Immature natural killer cell (primary cell): ENCODE results near the gene CIDEB. TPM values are rescaled to one million over a fixed set of nuclear protein-coding genes. Genes with fewer than 3 reads are reported as not detected.

ENCODE experiments used
- DNase-seq, 3 donors: peaks; one replicate each; pipeline ENCODE4 v3.0.0; 2022; ENCODE audit warnings: mixed read lengths in 1 of 3
- H3K27ac Mint-ChIP-seq, 6 donors: one replicate each; pipeline ENCODE4 v1.8.0; 2020; ENCODE audit warnings: mixed read lengths in 6 of 6, mild to moderate bottlenecking in 5 of 6, inconsistent platforms in 4 of 6, moderate library complexity in 3 of 6
- H3K27me3 Mint-ChIP-seq, 3 donors: one replicate each; pipeline ENCODE4 v1.8.0; 2020 to 2021; ENCODE audit warnings: low read depth in 3 of 3, mild to moderate bottlenecking in 3 of 3, mixed read lengths in 3 of 3, moderate library complexity in 3 of 3, inconsistent platforms in 1 of 3
- H3K36me3 Mint-ChIP-seq, 3 donors: one replicate each; pipeline ENCODE4 v1.8.0; 2020; ENCODE audit warnings: mixed read lengths in 3 of 3, inconsistent platforms in 2 of 3, mild to moderate bottlenecking in 2 of 3
- H3K4me1 Mint-ChIP-seq, 2 donors: one replicate each; pipeline ENCODE4 v1.8.0; 2020; ENCODE audit warnings: inconsistent platforms in 2 of 2, mild to moderate bottlenecking in 2 of 2, mixed read lengths in 2 of 2, moderate library complexity in 1 of 2
- H3K4me3 Mint-ChIP-seq, 5 donors: one replicate each; pipeline ENCODE4 v1.8.0; 2020; ENCODE audit warnings: mild to moderate bottlenecking in 5 of 5, mixed read lengths in 5 of 5, inconsistent platforms in 3 of 5, moderate library complexity in 3 of 5
- H3K9me3 Mint-ChIP-seq, 6 donors: one replicate each; pipeline ENCODE4 v1.8.0; 2020; ENCODE audit warnings: mild to moderate bottlenecking in 6 of 6, mixed read lengths in 6 of 6, inconsistent platforms in 4 of 6, moderate library complexity in 3 of 6
- polyA plus RNA-seq, 3 donors: library from polyadenylated mRNA; unstranded; fragments of 300-500 nt; fragmentation: Illumina TruSeq; gene quantifications; one replicate each; pipeline ENCODE4 v1.2.3, GENCODE V29; 2021

CIDEB gene
- polyA plus RNA-seq, 3 donors from 2014 or later: 31.6 to 81.9 (median 52.1) TPM

GRCh38 chr14:24315243-24315806 is 7.5 kb upstream of the CIDEB start:
- DNase-seq: no peak
- H3K27me3 Mint-ChIP-seq: peaks cover 9 to 21% (median 16%) of the 10 kb centered on the region in 3 donors
- H3K4me1 Mint-ChIP-seq: peaks cover 56 to 62% of the 10 kb centered on the region in 2 donors
- peak overlapping the region; percentile 90 to 99 (median 94) for H3K27ac Mint-ChIP-seq
- H3K9me3 Mint-ChIP-seq: no peaks in the 10 kb centered on the region
- peaks cover 4 to 10% (median 9%) of the 10 kb centered on the region in 3 donors for H3K36me3 Mint-ChIP-seq
- H3K4me3 Mint-ChIP-seq: peak overlapping the region; percentile 74 to 95 (median 84)

GRCh38 chr14:24314377-24315193 is 6.8 kb upstream of the CIDEB start:
- Mint-ChIP-seq H3K27me3 (peaks cover 10 to 20% (median 14%) of the 10 kb centered on the region in 3 donors), H3K4me3 (peak overlapping the region; percentile 74 to 95 (median 84)), H3K4me1 (peaks cover 64 to 69% of the 10 kb centered on the region in 2 donors), H3K27ac (peak overlapping the region; percentile 90 to 99 (median 94)), H3K36me3 (peaks cover 4 to 9% (median 6%) of the 10 kb centered on the region in 3 donors), H3K9me3 (no peaks in the 10 kb centered on the region)
- DNase-seq: peak in 1 of 3 donors; percentile 6

GRCh38 chr14:24313913-24314312 is 6.1 kb upstream of the CIDEB start:
- Mint-ChIP-seq H3K36me3 (peaks cover 4 to 15% (median 6%) of the 10 kb centered on the region in 3 donors), H3K4me3 (peak overlapping the region; percentile 74 to 95 (median 84)), H3K4me1 (peaks cover 68 to 76% of the 10 kb centered on the region in 2 donors), H3K27ac (peak overlapping the region; percentile 90 to 99 (median 94)), H3K9me3 (no peaks in the 10 kb centered on the region), H3K27me3 (peaks cover 8 to 20% (median 12%) of the 10 kb centered on the region in 3 donors)
- no peak for DNase-seq

- Mint-ChIP-seq H3K4me3 (peak overlapping the region; percentile 74 to 95 (median 84)), H3K27ac (peak overlapping the region; percentile 90 to 99 (median 94)), H3K36me3 (peaks cover 7 to 19% (median 9%) of the 10 kb centered on the region in 3 donors), H3K4me1 (peaks cover 78 to 84% of the 10 kb centered on the region in 2 donors), H3K27me3 (peaks cover 8 to 20% (median 10%) of the 10 kb centered on the region in 3 donors), H3K9me3 (no peaks in the 10 kb centered on the region)
- peak; percentile 74 to 77 (median 77) for DNase-seq
These were observed 5.1 kb upstream of the CIDEB start for GRCh38 chr14:24312736-24313507.

GRCh38 chr14:24311837-24312615 is 4.2 kb upstream of the CIDEB start:
- Mint-ChIP-seq H3K9me3 (no peaks in the 10 kb centered on the region), H3K4me3 (peak overlapping the region; percentile 74 to 95 (median 84)), H3K36me3 (peaks cover 4 to 13% (median 8%) of the 10 kb centered on the region in 3 donors), H3K27me3 (peaks cover 8 to 17% (median 10%) of the 10 kb centered on the region in 3 donors), H3K4me1 (peaks cover 77% of the 10 kb centered on the region in 2 donors), H3K27ac (peak overlapping the region; percentile 90 to 99 (median 94))
- DNase-seq: peak in 2 of 3 donors; percentile 32 to 33

GRCh38 chr14:24310646-24311604 is 3.1 kb upstream of the CIDEB start, which contains the start of gene LTB4R:
LTB4R (plus strand) TSS chr14:24311502; CDS start chr14:24315652, 4,150 bp downstream.
- Mint-ChIP-seq H3K4me1 (peaks cover 75 to 77% of the 10 kb centered on the region in 2 donors), H3K4me3 (peak within 1 kb of the TSS; percentile 79 to 95 (median 84)), H3K27me3 (peaks cover 8 to 17% (median 10%) of the 10 kb centered on the region in 3 donors), H3K36me3 (peaks cover 5 to 24% (median 14%) of the 10 kb centered on the region in 3 donors), H3K27ac (peak within 1 kb of the TSS; percentile 91 to 99 (median 96)), H3K9me3 (no peaks in the 10 kb centered on the region)
- DNase-seq: peak; percentile 82 to 84 (median 84)

GRCh38 chr14:24310265-24310645 is 2.5 kb upstream of the CIDEB start:
- peaks cover 8 to 17% (median 10%) of the 10 kb centered on the region in 3 donors for H3K27me3 Mint-ChIP-seq
- peaks cover 12 to 31% (median 21%) of the 10 kb centered on the region in 3 donors for H3K36me3 Mint-ChIP-seq
- no peak for DNase-seq
- peak overlapping the region; percentile 91 to 98 (median 96) for H3K27ac Mint-ChIP-seq
- peaks cover 70 to 71% of the 10 kb centered on the region in 2 donors for H3K4me1 Mint-ChIP-seq
- peak overlapping the region; percentile 79 to 95 (median 84) for H3K4me3 Mint-ChIP-seq
- no peaks in the 10 kb centered on the region for H3K9me3 Mint-ChIP-seq

GRCh38 chr14:24309538-24310264 is 1.9 kb upstream of the CIDEB start, which contains the start of gene LTB4R2:
LTB4R2 (plus strand) TSS chr14:24310140; CDS start chr14:24310665, 525 bp downstream.
- Mint-ChIP-seq H3K9me3 (no peaks in the 10 kb centered on the region), H3K27ac (peak within 1 kb of the TSS; percentile 91 to 98 (median 96)), H3K27me3 (peaks cover 8 to 17% (median 10%) of the 10 kb centered on the region in 3 donors), H3K4me1 (peaks cover 65 to 70% of the 10 kb centered on the region in 2 donors), H3K36me3 (peaks cover 18 to 37% (median 27%) of the 10 kb centered on the region in 3 donors), H3K4me3 (peak within 1 kb of the TSS; percentile 79 to 95 (median 84))
- DNase-seq: no peak

GRCh38 chr14:24308342-24309124 is 756 bp upstream of the CIDEB start:
- H3K27me3 Mint-ChIP-seq: peaks cover 6 to 11% (median 6%) of the 10 kb centered on the region in 3 donors

GRCh38 chr14:24307156-24307574 is 612 bp downstream of the CIDEB start:
- Mint-ChIP-seq H3K4me1 (peaks cover 40 to 46% of the 10 kb centered on the region in 2 donors), H3K27me3 (peaks cover 0 to 6% (median 3%) of the 10 kb centered on the region in 3 donors), H3K4me3 (no peak overlapping the region), H3K27ac (peak overlapping the region in 1 of 6 donors; percentile 60), H3K36me3 (peaks cover 25 to 55% (median 32%) of the 10 kb centered on the region in 3 donors), H3K9me3 (no peaks in the 10 kb centered on the region)
- no peak for DNase-seq

More at GRCh38 chr14:24308342-24309124, 756 bp upstream of the CIDEB start:
- Mint-ChIP-seq H3K27ac (peak overlapping the region; percentile 82 to 98 (median 96)), H3K36me3 (peaks cover 18 to 45% (median 32%) of the 10 kb centered on the region in 3 donors), H3K4me1 (peaks cover 53 to 59% of the 10 kb centered on the region in 2 donors), H3K4me3 (peak overlapping the region in 3 of 5 donors; percentile 19 to 84 (median 54)), H3K9me3 (no peaks in the 10 kb centered on the region)
- DNase-seq: no peak
